Measurements from ENCODE around the gene CRB2. TPM values are rescaled to one million over a fixed set of nuclear protein-coding genes. Genes with fewer than 3 reads are reported as not detected.

Gene CRB2
- total RNA-seq, 6 experiments from 2014 or later: not detected

GRCh38 chr9:123337971-123338370 is 18.0 kb upstream of the CRB2 start:
- Histone ChIP-seq H3K36me3 (no peaks in the 10 kb centered on the region), H3K27me3 (no peaks in the 10 kb centered on the region), H3K27ac (no peak overlapping the region), H3K4me3 (no peak overlapping the region), H3K4me1 (no peaks in the 10 kb centered on the region), H3K9me3 (no peaks in the 10 kb centered on the region)
- no CpG with 5 or more reads among the region's 4 CpGs for WGBS (ENCODE audit: insufficient coverage, low coverage, low lambda C conversion rate, missing lambda C conversion rate)
- DNase-seq (no peak), ATAC-seq (no peak)
- TF ChIP-seq CTCF (IDR thresholded peaks at IDR 0.05): no peak
- no peak for TF ChIP-seq POLR2A (IDR thresholded peaks at IDR 0.05)
- intact Hi-C loops (cut with DNase I): no loop called here

- TF ChIP-seq POLR2A (IDR thresholded peaks at IDR 0.05): no peak
- no peak for TF ChIP-seq CTCF (IDR thresholded peaks at IDR 0.05)
- no peaks in the 10 kb centered on the region for H3K9me3 ChIP-seq
- no peaks in the 10 kb centered on the region for H3K4me1 ChIP-seq
- intact Hi-C loops (cut with DNase I): no loop called here
- no peak for DNase-seq
- WGBS (ENCODE audit: insufficient coverage, low coverage, low lambda C conversion rate, missing lambda C conversion rate): 49% methylated on average over 17 of the region's 35 CpGs
- H3K27ac ChIP-seq: no peak overlapping the region
- H3K27me3 ChIP-seq: no peaks in the 10 kb centered on the region
- peak overlapping the region in 1 of 3 donors; percentile 13 for H3K4me3 ChIP-seq
- H3K36me3 ChIP-seq: no peaks in the 10 kb centered on the region
- ATAC-seq: peak; percentile 54 to 67 (median 60)
Measured at GRCh38 chr9:123338710-123339665, 17.0 kb upstream of the CRB2 start.

- peak overlapping the region in 1 of 3 donors; percentile 13 for H3K4me3 ChIP-seq
- 58% methylated on average over 18 of the region's 32 CpGs for WGBS (ENCODE audit: insufficient coverage, low coverage, low lambda C conversion rate, missing lambda C conversion rate)
- H3K4me1 ChIP-seq: no peaks in the 10 kb centered on the region
- H3K9me3 ChIP-seq: no peaks in the 10 kb centered on the region
- H3K36me3 ChIP-seq: no peaks in the 10 kb centered on the region
- no peak overlapping the region for H3K27ac ChIP-seq
- DNase-seq (no peak), ATAC-seq (peak in 3 of 4 donors; percentile 8 to 36 (median 32))
- intact Hi-C loops (cut with DNase I): loop anchor here (10.0 kb wide), 2 partner anchors 235 to 255 kb away; no protein-coding TSS in a partner anchor
- no peaks in the 10 kb centered on the region for H3K27me3 ChIP-seq
- TF ChIP-seq CTCF (IDR thresholded peaks at IDR 0.05) (no peak), POLR2A (IDR thresholded peaks at IDR 0.05) (no peak)
Measured at GRCh38 chr9:123339666-123340510, 16.1 kb upstream of the CRB2 start.

GRCh38 chr9:123341816-123342215 is 14.2 kb upstream of the CRB2 start:
- DNase-seq: no peak
- ATAC-seq: no peak
- WGBS (ENCODE audit: insufficient coverage, low coverage, low lambda C conversion rate, missing lambda C conversion rate): 71% methylated on average over 4 of the region's 6 CpGs
- Histone ChIP-seq H3K27me3 (no peaks in the 10 kb centered on the region), H3K9me3 (no peaks in the 10 kb centered on the region), H3K36me3 (no peaks in the 10 kb centered on the region), H3K27ac (no peak overlapping the region), H3K4me1 (no peaks in the 10 kb centered on the region), H3K4me3 (no peak overlapping the region)
- intact Hi-C loops (cut with DNase I): loop anchor here (10.0 kb wide), 2 partner anchors 237 to 257 kb away; no protein-coding TSS in a partner anchor
- TF ChIP-seq CTCF (IDR thresholded peaks at IDR 0.05) (no peak), POLR2A (IDR thresholded peaks at IDR 0.05) (no peak)
